Measurements from ENCODE around the gene STK17A.
"Not testable (repeated sequence)": the region's sequence is repeated elsewhere in the genome, so short reads cannot be mapped to it uniquely, and the experiment has no call there.

The STK17A gene

GRCh38 chr7:43660141-43660540 is 77.2 kb downstream of the STK17A start:
- no peak for DNase-seq

GRCh38 chr7:43664681-43665080 is 81.8 kb downstream of the STK17A start:
- no peak for DNase-seq

GRCh38 chr7:43666938-43667337 is 84.0 kb downstream of the STK17A start:
- DNase-seq, result no peak

DNA sequence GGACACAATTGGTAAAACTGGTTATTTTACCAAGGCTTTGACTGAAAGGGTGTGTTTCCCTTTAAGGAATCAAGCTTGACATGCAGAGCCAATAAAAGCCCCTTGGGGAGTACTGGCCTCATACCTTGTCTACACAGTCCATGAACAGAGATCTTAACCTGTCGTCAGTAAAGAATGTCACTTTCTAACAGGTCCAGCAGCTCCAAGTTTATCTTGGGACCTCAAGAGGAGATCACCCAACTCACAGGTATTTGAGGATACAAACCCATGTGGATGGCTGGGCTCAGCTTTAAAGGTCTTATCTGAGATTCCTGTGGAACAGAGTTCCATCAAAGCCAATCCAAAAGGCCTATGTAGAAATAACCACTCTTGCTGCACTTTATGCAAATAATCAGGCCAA is 85.1 kb downstream of the STK17A start:
- no peak for DNase-seq

DNA sequence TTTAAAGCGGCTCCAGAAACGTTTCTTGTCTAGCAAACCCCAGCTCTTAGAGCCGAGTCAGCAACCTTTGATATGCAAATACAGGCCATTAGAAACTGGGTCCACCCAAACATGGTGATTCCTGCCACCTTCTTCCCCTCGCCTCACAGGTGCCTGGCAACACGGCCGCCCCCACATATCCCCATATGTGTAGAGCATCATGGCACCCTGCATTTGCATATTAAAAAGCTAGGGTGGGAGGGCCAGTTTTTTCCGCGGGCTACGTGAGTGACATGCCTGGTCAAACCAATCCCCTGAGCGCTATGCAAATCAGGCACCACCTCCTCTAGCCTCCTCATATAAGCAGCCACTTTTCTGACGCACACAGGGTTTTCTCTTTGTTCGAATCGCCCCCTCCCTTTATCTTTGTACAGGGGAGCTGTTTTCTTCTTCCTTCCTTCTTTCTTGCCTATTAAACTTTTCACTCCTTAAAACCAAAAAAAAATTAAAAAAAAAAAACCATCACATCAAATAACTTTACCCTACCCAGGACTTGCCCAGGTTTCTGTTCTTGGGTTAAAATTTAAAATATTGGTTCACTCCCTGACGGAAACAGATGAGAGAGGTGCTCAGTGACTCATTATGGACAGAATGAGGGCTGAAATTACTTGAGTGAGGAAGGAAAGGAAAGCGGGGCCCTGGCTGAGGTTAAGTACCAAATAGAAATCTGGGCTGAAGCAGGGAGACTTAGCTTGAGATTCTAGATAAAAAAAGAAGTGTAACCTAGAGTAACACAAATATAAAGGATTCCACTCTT is 86.6 kb downstream of the STK17A start:
- DNase-seq, result peak; percentile 82 to 89

- no peak for DNase-seq
These were observed 88.6 kb downstream of the STK17A start for GRCh38 chr7:43671521-43671920.

GRCh38 chr7:43673243-43673976 is 90.5 kb downstream of the STK17A start:
- not testable (repeated sequence) for DNase-seq

GRCh38 chr7:43674559-43675436 is 91.9 kb downstream of the STK17A start:
- no peak for DNase-seq

All from CD4-positive, alpha-beta T cell treated with Interleukin-4 for 1 hour (primary cell).